SK-N-DZ (cell line): ENCODE results near the gene OPCML.

Experiments used
- DNase-seq: peaks from one replicate; pipeline ENCODE4 v3.0.0-alpha.2; 2015; ENCODE audit warnings: low spot score

OPCML gene

GRCh38 chr11:132858223-132858622 lies 674.1 kb downstream of the OPCML start:
- no peak for DNase-seq

GRCh38 chr11:132856032-132856431 lies 676.3 kb downstream of the OPCML start:
- DNase-seq, result no peak

DNA sequence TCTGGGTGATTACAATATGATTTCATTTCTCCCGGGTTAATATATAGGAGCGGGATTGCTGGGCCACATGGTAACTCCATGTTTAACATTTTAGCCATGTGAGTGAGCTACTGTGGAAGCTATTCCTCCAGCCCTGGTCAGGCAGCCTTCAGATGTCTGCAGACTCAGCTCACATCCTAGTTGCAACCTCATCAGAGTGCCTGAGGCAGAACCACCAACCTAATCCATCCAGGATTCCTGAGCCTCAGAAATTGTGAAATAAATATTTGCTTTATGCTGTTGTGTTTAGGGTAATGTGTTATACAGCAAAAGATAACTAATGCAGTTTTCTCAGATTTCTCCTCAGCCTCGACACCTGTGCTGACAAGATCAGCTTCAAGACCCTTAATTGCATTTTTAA lies 676.8 kb downstream of the OPCML start:
- no peak for DNase-seq

GRCh38 chr11:132853886-132854285 lies 678.4 kb downstream of the OPCML start:
- no peak for DNase-seq

- no peak for DNase-seq
Observed at GRCh38 chr11:132852361-132852760, 679.9 kb downstream of the OPCML start.

DNA sequence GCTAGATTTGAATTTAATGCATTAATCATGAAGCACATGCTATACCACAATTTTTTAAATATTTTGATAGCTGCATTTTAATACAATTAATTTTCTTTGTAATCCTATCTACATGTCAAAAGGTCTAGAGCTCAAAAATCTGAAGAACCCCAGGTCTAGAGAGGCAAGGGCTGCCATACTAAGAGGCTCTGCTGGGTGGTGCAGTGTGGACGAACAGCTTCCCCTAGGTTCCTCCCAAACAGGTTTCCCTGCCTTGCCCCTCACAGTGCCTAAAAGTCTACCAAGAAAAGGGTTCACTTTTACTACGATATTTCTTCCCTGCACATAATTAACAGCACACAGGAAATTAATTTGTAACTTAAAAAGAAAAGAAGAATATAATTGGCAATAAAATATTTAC lies 681.1 kb downstream of the OPCML start:
- DNase-seq, result no peak

- DNase-seq, result no peak
Observed at GRCh38 chr11:132850266-132850665, 682.0 kb downstream of the OPCML start.

DNA sequence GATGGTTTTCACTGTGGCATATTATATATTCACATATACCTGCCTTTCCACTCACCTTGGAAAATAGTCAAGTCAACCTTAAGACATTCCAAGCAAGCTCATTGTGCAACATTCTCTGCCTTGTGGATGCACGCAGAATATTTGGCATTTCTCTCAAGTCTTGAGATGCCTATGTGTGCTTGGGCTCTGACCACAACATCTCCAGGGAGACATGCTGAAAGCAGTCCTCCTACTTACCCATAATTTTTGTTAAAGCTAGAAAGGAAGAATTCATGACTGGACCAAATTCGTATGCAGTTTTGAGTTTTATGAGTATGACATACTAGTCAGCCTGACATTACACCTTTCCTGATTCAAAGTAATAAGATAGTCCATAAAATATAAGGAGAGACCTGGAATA lies 684.0 kb downstream of the OPCML start:
- DNase-seq, result no peak

- no peak for DNase-seq
Observed at GRCh38 chr11:132846075-132846474, 686.2 kb downstream of the OPCML start.

GRCh38 chr11:132844956-132845696 lies 687.2 kb downstream of the OPCML start:
- no peak for DNase-seq

DNA sequence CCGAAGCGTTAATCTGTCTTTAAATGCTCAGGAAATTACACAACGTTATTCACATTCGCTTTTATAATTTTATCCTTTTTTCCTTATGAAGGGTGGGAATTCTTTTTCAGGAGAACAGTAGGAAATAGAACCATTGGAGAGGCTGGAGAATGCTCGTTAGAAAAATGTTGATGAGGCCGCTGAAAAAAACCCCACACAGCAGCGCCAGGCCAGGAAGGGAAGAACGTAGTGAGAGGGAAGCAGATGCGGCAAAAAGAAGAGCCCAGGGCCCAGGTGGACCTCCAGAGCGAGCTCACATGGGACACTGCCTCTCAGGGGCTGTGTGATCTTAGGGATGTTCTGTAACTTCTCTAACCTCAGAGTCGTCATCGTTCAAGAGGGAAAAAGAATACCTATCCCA lies 691.6 kb downstream of the OPCML start:
- no peak for DNase-seq

DNA sequence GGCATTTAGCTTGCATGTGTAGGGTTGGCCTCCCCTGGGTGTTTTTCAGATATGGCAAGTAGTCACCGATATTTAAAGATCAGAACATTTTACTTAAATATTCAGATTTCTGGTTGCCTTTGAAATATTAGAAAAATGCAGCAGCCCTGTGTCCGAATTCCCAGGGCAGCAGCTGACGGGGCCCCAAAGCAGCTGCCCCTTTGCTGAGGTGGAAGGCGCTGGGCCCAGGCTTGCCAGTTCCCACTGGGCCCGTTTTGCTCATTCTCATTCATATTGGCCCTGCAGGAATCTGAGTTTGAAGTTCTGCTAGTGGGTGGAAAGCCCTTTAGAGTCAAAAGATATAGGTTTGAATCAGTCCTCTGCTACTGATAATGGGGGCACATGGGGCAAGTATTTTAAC lies 692.1 kb downstream of the OPCML start:
- no peak for DNase-seq

GRCh38 chr11:132839236-132839945 lies 692.9 kb downstream of the OPCML start:
- no peak for DNase-seq

GRCh38 chr11:132838627-132839026 lies 693.7 kb downstream of the OPCML start:
- DNase-seq, result no peak

DNA sequence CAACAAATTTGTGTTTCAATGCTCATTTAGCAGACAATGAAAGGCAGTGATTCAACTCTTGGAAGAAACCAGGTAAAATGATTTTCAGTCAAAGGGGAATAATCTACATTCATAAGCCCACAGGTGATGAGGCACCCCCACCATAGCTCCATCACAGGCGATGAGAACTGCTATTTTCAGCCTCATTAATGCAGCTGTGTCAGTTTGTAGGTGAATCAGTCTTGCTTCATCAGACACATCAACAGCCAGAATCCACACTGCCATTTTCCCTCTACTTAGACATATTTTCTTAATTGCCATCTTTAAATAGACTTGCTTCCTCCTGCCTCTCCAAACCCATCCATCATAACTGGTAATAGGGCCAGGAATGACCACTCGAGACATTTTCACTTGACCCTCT lies 701.0 kb downstream of the OPCML start:
- no peak for DNase-seq

- no peak for DNase-seq
Observed at GRCh38 chr11:132824642-132825041, 707.7 kb downstream of the OPCML start.

DNA sequence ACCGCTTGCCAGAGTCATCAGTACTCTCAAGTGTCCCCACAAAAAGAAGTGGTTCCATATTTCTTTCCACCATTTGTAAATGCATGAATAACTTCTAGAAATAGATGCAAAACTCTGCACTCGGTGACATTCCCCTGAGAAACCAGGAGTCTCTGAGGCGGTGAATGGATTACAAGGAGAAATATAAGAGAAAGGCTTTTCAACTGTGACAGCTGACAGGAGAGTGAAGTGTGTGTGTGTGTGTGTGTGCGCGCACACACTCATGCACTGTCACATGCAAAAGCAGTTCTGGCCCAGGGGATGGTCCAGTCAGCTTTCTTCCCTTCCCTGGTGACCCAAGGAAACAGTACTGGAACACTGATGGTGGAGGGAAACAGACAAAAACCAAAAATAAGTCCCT lies 710.0 kb downstream of the OPCML start:
- DNase-seq, result no peak

- DNase-seq, result no peak
Observed at GRCh38 chr11:132821499-132821898, 710.8 kb downstream of the OPCML start.

DNA sequence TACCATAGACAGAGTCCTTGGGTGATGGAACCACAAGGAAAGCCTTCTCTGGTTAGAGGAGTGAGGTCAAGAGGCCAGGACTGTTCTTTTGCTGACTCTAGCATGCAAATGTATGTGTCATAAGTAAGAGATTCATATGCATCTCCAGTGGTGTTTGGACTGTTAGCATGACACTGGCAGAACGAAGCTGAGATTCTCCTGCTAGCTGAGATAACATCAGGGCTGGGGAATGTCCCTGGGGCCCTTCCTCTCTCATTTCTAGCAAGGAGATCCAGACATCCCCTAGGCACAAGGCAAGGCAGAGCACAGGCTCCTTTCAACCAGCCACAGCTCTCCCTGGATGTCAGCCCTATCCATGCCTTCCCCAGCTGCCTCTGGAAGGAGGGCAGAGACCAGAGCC lies 711.3 kb downstream of the OPCML start:
- DNase-seq, result peak; percentile 1

- no peak for DNase-seq
Observed at GRCh38 chr11:132818951-132819350, 713.4 kb downstream of the OPCML start.

DNA sequence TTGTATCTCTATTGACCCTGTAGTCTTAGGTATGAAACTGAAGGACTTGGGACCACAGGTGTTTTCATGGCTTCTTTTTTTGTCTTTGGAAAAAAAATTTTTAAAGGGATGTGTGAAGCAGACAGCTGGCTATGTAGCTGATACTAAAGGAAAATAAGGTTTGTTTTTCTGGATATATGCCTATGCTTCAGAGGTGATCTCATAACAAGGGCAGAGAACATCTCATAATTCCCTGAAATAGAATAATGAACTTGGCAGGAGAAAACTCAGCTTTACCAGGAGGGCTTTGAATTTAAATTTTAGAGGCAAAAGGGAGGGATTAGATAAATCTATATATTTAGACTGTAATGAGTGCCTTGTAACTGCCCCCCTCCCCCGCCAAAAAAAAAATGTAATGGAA lies 714.9 kb downstream of the OPCML start:
- DNase-seq, result no peak

GRCh38 chr11:132814410-132814809 lies 717.9 kb downstream of the OPCML start:
- no peak for DNase-seq

DNA sequence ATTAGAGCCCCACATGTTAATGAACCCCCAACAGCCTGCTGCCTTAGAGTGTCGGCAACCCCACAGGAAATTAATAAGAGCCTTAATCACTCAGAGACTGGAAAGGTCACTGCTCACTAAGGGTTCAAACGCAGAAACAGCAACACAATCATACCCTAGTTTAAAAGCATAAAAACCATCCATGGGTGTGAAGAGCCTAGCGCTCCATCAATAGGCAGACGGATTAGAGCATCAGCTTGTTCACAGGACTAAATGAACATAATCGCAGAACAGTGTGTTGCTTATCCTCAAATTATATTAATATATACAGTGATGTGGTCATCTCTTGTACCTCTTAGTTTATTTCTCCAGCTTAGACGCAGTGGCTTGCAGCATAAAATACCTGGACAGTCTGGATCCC lies 720.7 kb downstream of the OPCML start:
- DNase-seq, result no peak
